HG03097 (cell line): ENCODE data around the gene KREMEN1.
"Not testable (repeated sequence)": the region's sequence is repeated elsewhere in the genome, so short reads cannot be mapped to it uniquely, and the experiment has no call there.

Experiments
- ATAC-seq: cut with Tn5 transposase; IDR thresholded peaks from one replicate; pipeline ENCODE4 v1.9.1; 2021; ENCODE audit not compliant: unreplicated experiment, low FRiP score

Gene KREMEN1

GRCh38 chr22:29072979-29073617 is at the start of gene KREMEN1:
Gene KREMEN1, plus strand, starts transcription at chr22:29073035. Its CDS starts 96 bp downstream, at chr22:29073131.
- no peak for ATAC-seq

- ATAC-seq, result no peak
Observed at GRCh38 chr22:29023172-29023796, 49.6 kb upstream of the KREMEN1 start.

- ATAC-seq, result no peak
Observed at GRCh38 chr22:29026579-29026978, 46.3 kb upstream of the KREMEN1 start.

- ATAC-seq, result no peak
Observed at GRCh38 chr22:29028468-29028867, 44.4 kb upstream of the KREMEN1 start.

GRCh38 chr22:29029202-29030000 is 43.4 kb upstream of the KREMEN1 start:
- no peak for ATAC-seq

- ATAC-seq, result no peak
Observed at GRCh38 chr22:29030016-29030617, 42.7 kb upstream of the KREMEN1 start.

GRCh38 chr22:29030618-29031226 is 42.1 kb upstream of the KREMEN1 start:
- no peak for ATAC-seq

- no peak for ATAC-seq
Observed at GRCh38 chr22:29031227-29032011, 41.4 kb upstream of the KREMEN1 start.

- no peak for ATAC-seq
Observed at GRCh38 chr22:29032014-29032475, 40.8 kb upstream of the KREMEN1 start.

GRCh38 chr22:29032584-29032983 is 40.3 kb upstream of the KREMEN1 start:
- ATAC-seq, result no peak

- ATAC-seq, result no peak
Observed at GRCh38 chr22:29037340-29037932, 35.4 kb upstream of the KREMEN1 start.

- ATAC-seq, result no peak
Observed at GRCh38 chr22:29039148-29039547, 33.7 kb upstream of the KREMEN1 start.

- not testable (repeated sequence) for ATAC-seq
Observed at GRCh38 chr22:29039684-29040083, 33.2 kb upstream of the KREMEN1 start.

GRCh38 chr22:29040385-29041275 is 32.2 kb upstream of the KREMEN1 start:
- ATAC-seq, result no peak

- no peak for ATAC-seq
Observed at GRCh38 chr22:29041408-29041807, 31.4 kb upstream of the KREMEN1 start.

GRCh38 chr22:29043906-29044575 is 28.8 kb upstream of the KREMEN1 start:
- ATAC-seq, result no peak

- no peak for ATAC-seq
Observed at GRCh38 chr22:29044657-29045176, 28.1 kb upstream of the KREMEN1 start.
